ENCODE results near the gene NCKAP5.

GRCh38 chr2:133418021-133418420, 150.2 kb downstream of the NCKAP5 start:
- no peak for TF ChIP-seq POLR2AphosphoS5 (IDR thresholded peaks at IDR 0.05; ENCODE audit: low read depth, low read length)
- TF ChIP-seq POLR2A (IDR thresholded peaks at IDR 0.05; ENCODE audit: low read depth, low read length) = no peak
- TF ChIP-seq TAF1 (IDR thresholded peaks at IDR 0.05; ENCODE audit: borderline replicate concordance, low read depth, low read length) = no peak

All from GM12892 (cell line).